ENCODE data around the gene OR10G4. TPM values are rescaled to one million over a fixed set of nuclear protein-coding genes. Genes with fewer than 3 reads are reported as not detected.

OR10G4 gene
- total and polyA plus RNA-seq, 7 donors = 0.03 to 0.71 TPM; not detected in 5

GRCh38 chr11:124041254-124041653 is 28.5 kb downstream of the OR10G4 start, which contains the start of gene OR10G7:
Gene OR10G7, minus strand, starts transcription at chr11:124041325. Its CDS starts 2,324 bp downstream, at chr11:124039001.
- no peaks in the 10 kb centered on the region for H3K9me3 ChIP-seq
- no peaks in the 10 kb centered on the region for H3K36me3 ChIP-seq
- DNase-seq = no peak
- TF ChIP-seq CTCF (IDR thresholded peaks at IDR 0.05) = no peak
- no peaks in the 10 kb centered on the region for H3K27me3 ChIP-seq
- H3K4me1 ChIP-seq = peaks cover 0 to 11% (median 4%) of the 10 kb centered on the region in 4 donors
- intact Hi-C loops (cut with DNase I) = no loop called here
- WGBS, 2 donors = 0 to 17% methylated on average over 1 of the region's 1 CpG
- H3K27ac ChIP-seq = no peak within 1 kb of the TSS
- no peak within 1 kb of the TSS for H3K4me3 ChIP-seq

GRCh38 chr11:124043420-124043819 is 30.6 kb downstream of the OR10G4 start:
- Histone ChIP-seq H3K27me3 (no peaks in the 10 kb centered on the region), H3K36me3 (no peaks in the 10 kb centered on the region), H3K9me3 (no peaks in the 10 kb centered on the region), H3K4me3 (no peak overlapping the region), H3K4me1 (no peaks in the 10 kb centered on the region), H3K27ac (no peak overlapping the region)
- DNase-seq = no peak
- TF ChIP-seq EP300 (IDR thresholded peaks at IDR 0.05) (no peak), POLR2A (IDR thresholded peaks at IDR 0.05) (no peak), POLR2AphosphoS5 (IDR thresholded peaks at IDR 0.05) (no peak), CTCF (IDR thresholded peaks at IDR 0.05) (no peak)
- WGBS, 2 donors = 80% methylated on average over 4 of the region's 4 CpGs
- intact Hi-C loops (cut with DNase I) = no loop called here

GRCh38 chr11:124050748-124051147 is 38.0 kb downstream of the OR10G4 start:
- H3K27me3 ChIP-seq = no peaks in the 10 kb centered on the region
- H3K4me1 ChIP-seq = no peaks in the 10 kb centered on the region
- no peaks in the 10 kb centered on the region for H3K9me3 ChIP-seq
- TF ChIP-seq POLR2A (IDR thresholded peaks at IDR 0.05) = no peak
- H3K4me3 ChIP-seq = no peak overlapping the region
- no peak for DNase-seq
- intact Hi-C loops (cut with DNase I) = no loop called here
- no peak overlapping the region for H3K27ac ChIP-seq
- H3K36me3 ChIP-seq = no peaks in the 10 kb centered on the region
- 19 to 39% methylated on average over 1 of the region's 1 CpG for WGBS, 2 donors

- 91% methylated on average over 3 of the region's 3 CpGs for WGBS, 2 donors
- Histone ChIP-seq H3K4me1 (no peaks in the 10 kb centered on the region), H3K9me3 (no peaks in the 10 kb centered on the region), H3K27ac (no peak overlapping the region), H3K4me3 (no peak overlapping the region), H3K27me3 (no peaks in the 10 kb centered on the region), H3K36me3 (no peaks in the 10 kb centered on the region)
- TF ChIP-seq POLR2AphosphoS5 (IDR thresholded peaks at IDR 0.05) = no peak
- DNase-seq = no peak
- intact Hi-C loops (cut with DNase I) = no loop called here
Observed at GRCh38 chr11:124052966-124053365, 40.2 kb downstream of the OR10G4 start.

Other genes with a start within 250 kb of the OR10G4 start
- not detected for gene OR6M1, start 206.6 kb upstream of the OR10G4 start, total RNA-seq
- not detected for gene OR6M1, start 206.6 kb upstream of the OR10G4 start, polyA plus RNA-seq
- not detected for gene TMEM225, start 127.3 kb upstream of the OR10G4 start, total RNA-seq
- gene TMEM225, start 127.3 kb upstream of the OR10G4 start, polyA plus RNA-seq = not detected
- gene OR8D4, start 110.8 kb upstream of the OR10G4 start, total RNA-seq = not detected
- under 1 TPM in 1 of 3 donors, not detected in 2; 0.03 TPM for gene OR8D4, start 110.8 kb upstream of the OR10G4 start, polyA plus RNA-seq
- not detected for gene OR4D5, start 73.4 kb upstream of the OR10G4 start, total RNA-seq
- not detected for gene OR4D5, start 73.4 kb upstream of the OR10G4 start, polyA plus RNA-seq
- gene OR6T1, start 69.2 kb upstream of the OR10G4 start, total RNA-seq = not detected
- gene OR6T1, start 69.2 kb upstream of the OR10G4 start, polyA plus RNA-seq = not detected
- not detected for gene OR10S1, start 35.2 kb upstream of the OR10G4 start, total RNA-seq
- gene OR10S1, start 35.2 kb upstream of the OR10G4 start, polyA plus RNA-seq = not detected
- not detected for gene OR10G6, start 17.8 kb upstream of the OR10G4 start, total RNA-seq
- not detected for gene OR10G6, start 17.8 kb upstream of the OR10G4 start, polyA plus RNA-seq
- not detected for gene OR10G9, start 10.0 kb downstream of the OR10G4 start, total RNA-seq
- not detected for gene OR10G9, start 10.0 kb downstream of the OR10G4 start, polyA plus RNA-seq
- not detected for gene OR10G8, start 13.8 kb downstream of the OR10G4 start, total RNA-seq
- gene OR10G8, start 13.8 kb downstream of the OR10G4 start, polyA plus RNA-seq = not detected
- gene OR10G7, start 28.3 kb downstream of the OR10G4 start, total RNA-seq = not detected
- not detected for gene OR10G7, start 28.3 kb downstream of the OR10G4 start, polyA plus RNA-seq
- 10 to 100 TPM; 14.2 to 16.6 (median 14.6) TPM for gene VWA5A, start 102.5 kb downstream of the OR10G4 start, total RNA-seq
- gene VWA5A, start 102.5 kb downstream of the OR10G4 start, polyA plus RNA-seq = 10 to 100 TPM; 31.0 to 43.8 (median 34.0) TPM
- not detected for gene OR10D3, start 170.3 kb downstream of the OR10G4 start, total RNA-seq
- not detected for gene OR10D3, start 170.3 kb downstream of the OR10G4 start, polyA plus RNA-seq
- gene OR8G1, start 228.1 kb downstream of the OR10G4 start, total RNA-seq = not detected
- gene OR8G1, start 228.1 kb downstream of the OR10G4 start, polyA plus RNA-seq = not detected
- gene OR8G5, start 243.4 kb downstream of the OR10G4 start, total RNA-seq = not detected
- gene OR8G5, start 243.4 kb downstream of the OR10G4 start, polyA plus RNA-seq = under 1 TPM in 1 of 3 donors, not detected in 2; 0.10 TPM